B cell (primary cell): ENCODE measurements around the gene PAX4. TPM values are rescaled to one million over a fixed set of nuclear protein-coding genes. Genes with fewer than 3 reads are reported as not detected.

Source experiments
- ATAC-seq: fragments of 200-7000 bp; cut with Tn5 transposase; one replicate; pipeline ENCODE4 v1.10.0; 2021; ENCODE audit warnings: low read depth, mild to moderate bottlenecking, moderate number of reproducible peaks, moderate library complexity
- CTCF ChIA-PET: fragments of 350-600 bp; sonication (Branson Sonifier 250); formaldehyde crosslinking; loops from one replicate; lab custom pipeline; 2021; ENCODE audit warnings: antibody characterized with exemption, inconsistent platforms; lab: Charles Lee
- POLR2A ChIA-PET: fragments of 350-600 bp; sonication (Branson Sonifier 250); formaldehyde crosslinking; loops from one replicate; lab custom pipeline; 2021; ENCODE audit warnings: antibody characterized with exemption; lab: Charles Lee
- DNase-seq: peaks from one replicate; pipeline ENCODE4 v3.0.0; 2013
- H2AFZ ChIP-seq: 2 replicates; pipeline ENCODE4 v1.6.1; 2012; ENCODE audit warnings: mild to moderate bottlenecking, low read depth, low read length; ENCODE audit not compliant: insufficient read depth, poor library complexity, severe bottlenecking
- H3K27ac ChIP-seq, 2 donors: 1 replicate in 1 of 2; 2 replicates in 1 of 2; pipeline ENCODE4 v1.5.1; 2012 to 2013; ENCODE audit warnings: low read length in 2 of 2, mild to moderate bottlenecking in 2 of 2, moderate library complexity in 1 of 2
- H3K27me3 ChIP-seq, 4 experiments: fragments of 200-600 bp in 1 of 4; sonication (generic) in 1 of 4; replicated peaks in 1 of 4; 1 replicate in 2 of 4; 2 replicates in 2 of 4; pipeline versions ENCODE4 v1.6.1 to v1.7.0; 2013 to 2016; ENCODE audit warnings: low read length in 3 of 4, mild to moderate bottlenecking in 2 of 4, mixed read lengths in 1 of 4, moderate library complexity in 1 of 4; ENCODE audit not compliant: insufficient read depth in 4 of 4, control insufficient read depth in 3 of 4; ENCODE audit errors: control extremely low read depth in 1 of 4
- H3K36me3 ChIP-seq, 2 experiments: replicated peaks in 1 of 2; 1 replicate in 1 of 2; 2 replicates in 1 of 2; pipeline versions ENCODE4 v1.6.1 to v1.7.1; 2013; ENCODE audit warnings: low read length in 1 of 2; ENCODE audit not compliant: insufficient read depth in 2 of 2, control insufficient read depth in 1 of 2; ENCODE audit errors: control extremely low read depth in 1 of 2, extremely low read depth in 1 of 2
- H3K4me1 ChIP-seq, 2 donors: fragments of 200-600 bp in 1 of 2; sonication (generic) in 1 of 2; 1 replicate in 1 of 2; 2 replicates in 1 of 2; pipeline versions ENCODE4 v1.5.1 to v1.6.1; 2013 to 2017; ENCODE audit warnings: low read length in 2 of 2; ENCODE audit not compliant: control insufficient read depth in 2 of 2, insufficient read depth in 2 of 2
- H3K4me2 ChIP-seq: replicated peaks from 2 replicates; pipeline ENCODE3; 2012; ENCODE audit warnings: mild to moderate bottlenecking, low read depth, low read length; ENCODE audit not compliant: poor library complexity, severe bottlenecking
- H3K4me3 ChIP-seq, 5 experiments: fragments of 200-600 bp in 1 of 5; sonication (generic) in 1 of 5; 1 replicate in 3 of 5; 2 replicates in 2 of 5; pipeline versions ENCODE4 v1.5.1 to v1.7.0; 2011 to 2016; ENCODE audit warnings: low read length in 4 of 5, mild to moderate bottlenecking in 4 of 5, low read depth in 2 of 5, control low read depth in 1 of 5, moderate library complexity in 1 of 5; ENCODE audit not compliant: insufficient read depth in 1 of 5; ENCODE audit errors: control extremely low read depth in 1 of 5, extremely low read depth in 1 of 5
- H3K79me2 ChIP-seq: fragments of 200-600 bp; sonication (generic); one replicate; pipeline ENCODE4 v1.6.0; 2016; ENCODE audit warnings: low read length; ENCODE audit not compliant: control insufficient read depth, insufficient read depth
- H3K9ac ChIP-seq: fragments of 200-600 bp; sonication (generic); 2 replicates; pipeline ENCODE4 v1.6.1; 2017; ENCODE audit warnings: mild to moderate bottlenecking, low read length, moderate library complexity
- H3K9me3 ChIP-seq, 3 donors: one replicate each; pipeline versions ENCODE4 v1.6.1 to v1.7.1; 2013; ENCODE audit warnings: low read length in 2 of 3; ENCODE audit not compliant: control insufficient read depth in 2 of 3, insufficient read depth in 1 of 3; ENCODE audit errors: control extremely low read depth in 1 of 3
- H4K20me1 ChIP-seq: 2 replicates; pipeline ENCODE4 v1.6.0; 2012; ENCODE audit warnings: mild to moderate bottlenecking, low read length; ENCODE audit not compliant: insufficient read depth, control insufficient read depth, poor library complexity, severe bottlenecking
- H3K27ac Mint-ChIP-seq: one replicate; pipeline ENCODE4 v1.8.0; 2021; ENCODE audit warnings: mixed read lengths
- H3K27me3 Mint-ChIP-seq: one replicate; pipeline ENCODE4 v1.8.0; 2021; ENCODE audit warnings: mixed read lengths
- H3K4me1 Mint-ChIP-seq: one replicate; pipeline ENCODE4 v1.8.0; 2021; ENCODE audit warnings: mixed read lengths
- H3K4me3 Mint-ChIP-seq: one replicate; pipeline ENCODE4 v1.8.0; 2021; ENCODE audit warnings: mixed read lengths
- H3K9me3 Mint-ChIP-seq: one replicate; pipeline ENCODE4 v1.8.0; 2022; ENCODE audit warnings: mixed read lengths; ENCODE audit not compliant: insufficient read depth
- CTCF ChIP-seq: fragments of 200-600 bp; IDR thresholded peaks from one replicate; pipeline ENCODE4 v1.8.0; 2022; ENCODE audit warnings: antibody characterized with exemption, mild to moderate bottlenecking
- EZH2 ChIP-seq: IDR thresholded peaks from 2 replicates; pipeline ENCODE4 v1.6.1; 2012; ENCODE audit warnings: borderline replicate concordance, low read depth, mild to moderate bottlenecking, moderate library complexity, low read length; ENCODE audit not compliant: insufficient read depth, poor library complexity, severe bottlenecking
- WGBS: methylation state at CpG from one replicate; pipeline ENCODE4 v1.1.5; 2013; ENCODE audit warnings: missing lambda C conversion rate; ENCODE audit not compliant: insufficient coverage; 5-methylcytosine and 5-hydroxymethylcytosine counted together
- intact Hi-C: fragments of 100-400 bp; cut with micrococcal nuclease; formaldehyde crosslinking; loops from one replicate; pipeline ENCODE4 v1.10.0; 2022
- polyA plus RNA-seq: library from polyadenylated mRNA; depleted of rRNA; stranded (reverse); fragments of >200 nt; gene quantifications from 2 replicates; pipeline ENCODE4 v1.2.3, GENCODE V29; 2012
- total RNA-seq, 2 donors: library from RNA; stranded (reverse); fragments of 120-200 nt in 1 of 2; gene quantifications; 1 replicate in 1 of 2; 2 replicates in 1 of 2; pipeline versions ENCODE4 v1.2.3 to v1.2.4, GENCODE V29; 2013 to 2022

The PAX4 gene
- total and polyA plus RNA-seq, 2 donors (not counting 1 experiment from before 2014, with no cell fraction given), result not detected

- H3K9ac ChIP-seq, result no peak overlapping the region
- peaks cover 13 to 16% of the 10 kb centered on the region in 2 donors for H3K4me1 ChIP-seq
- WGBS, result 94% methylated on average over 3 of the region's 4 CpGs
- DNase-seq (no peak), ATAC-seq (no peak)
- no peak overlapping the region for H3K4me3 ChIP-seq
- CTCF ChIA-PET, result interaction anchor here (1.3 kb wide), 1 partner anchor 617 kb away, joined by 3 read pairs; no protein-coding TSS in a partner anchor
- H3K27ac Mint-ChIP-seq, result no peak overlapping the region
- H2AFZ ChIP-seq, result no peak overlapping the region
- H3K27me3 ChIP-seq, result no peaks in the 10 kb centered on the region
- no peak overlapping the region for H3K4me2 ChIP-seq
- H3K36me3 ChIP-seq, result peaks cover 0 to 15% of the 10 kb centered on the region in 2 experiments
- peaks cover 14% of the 10 kb centered on the region for H3K4me1 Mint-ChIP-seq
- H3K9me3 Mint-ChIP-seq, result no peaks in the 10 kb centered on the region
- peaks cover 14% of the 10 kb centered on the region for H3K79me2 ChIP-seq
- H3K9me3 ChIP-seq, result no peaks in the 10 kb centered on the region
- no peak overlapping the region for H3K4me3 Mint-ChIP-seq
- intact Hi-C loops, result no loop called here
- POLR2A ChIA-PET, result no interaction called here
- TF ChIP-seq EZH2 (no peak), CTCF (no peak)
- H3K27me3 Mint-ChIP-seq, result peaks cover under 1% of the 10 kb centered on the region
- no peak overlapping the region for H3K27ac ChIP-seq
- no peaks in the 10 kb centered on the region for H4K20me1 ChIP-seq
Measured at GRCh38 chr7:127592550-127592949, 25.4 kb downstream of the PAX4 start.

GRCh38 chr7:127591591-127591990 lies 26.4 kb downstream of the PAX4 start:
- no peak overlapping the region for H3K4me3 ChIP-seq
- H3K4me3 Mint-ChIP-seq, result no peak overlapping the region
- H2AFZ ChIP-seq, result no peak overlapping the region
- no peak for ATAC-seq
- H3K27ac Mint-ChIP-seq, result no peak overlapping the region
- H3K27me3 ChIP-seq, result no peaks in the 10 kb centered on the region
- no peak for DNase-seq
- H3K9me3 Mint-ChIP-seq, result no peaks in the 10 kb centered on the region
- H3K4me2 ChIP-seq, result no peak overlapping the region
- intact Hi-C loops, result no loop called here
- no peak for TF ChIP-seq EZH2
- TF ChIP-seq CTCF, result no peak
- no peak overlapping the region for H3K27ac ChIP-seq
- no peaks in the 10 kb centered on the region for H3K27me3 Mint-ChIP-seq
- H3K9me3 ChIP-seq, result no peaks in the 10 kb centered on the region
- peaks cover 0 to 15% of the 10 kb centered on the region in 2 experiments for H3K36me3 ChIP-seq
- peaks cover 16 to 20% of the 10 kb centered on the region in 2 donors for H3K4me1 ChIP-seq
- H4K20me1 ChIP-seq, result no peaks in the 10 kb centered on the region
- WGBS, result no CpG with 5 or more reads among the region's 6 CpGs
- ChIA-PET POLR2A (no interaction called here), CTCF (no interaction called here)
- H3K4me1 Mint-ChIP-seq, result peaks cover 21% of the 10 kb centered on the region
- peaks cover 14% of the 10 kb centered on the region for H3K79me2 ChIP-seq
- H3K9ac ChIP-seq, result no peak overlapping the region
